GM19397 (cell line): ENCODE data around the gene C19orf81.

Experiments
- ATAC-seq: cut with Tn5 transposase; IDR thresholded peaks from one replicate; pipeline ENCODE4 v1.9.1; 2021; ENCODE audit warnings: mild to moderate bottlenecking, moderate library complexity; ENCODE audit not compliant: unreplicated experiment

Gene C19orf81

DNA sequence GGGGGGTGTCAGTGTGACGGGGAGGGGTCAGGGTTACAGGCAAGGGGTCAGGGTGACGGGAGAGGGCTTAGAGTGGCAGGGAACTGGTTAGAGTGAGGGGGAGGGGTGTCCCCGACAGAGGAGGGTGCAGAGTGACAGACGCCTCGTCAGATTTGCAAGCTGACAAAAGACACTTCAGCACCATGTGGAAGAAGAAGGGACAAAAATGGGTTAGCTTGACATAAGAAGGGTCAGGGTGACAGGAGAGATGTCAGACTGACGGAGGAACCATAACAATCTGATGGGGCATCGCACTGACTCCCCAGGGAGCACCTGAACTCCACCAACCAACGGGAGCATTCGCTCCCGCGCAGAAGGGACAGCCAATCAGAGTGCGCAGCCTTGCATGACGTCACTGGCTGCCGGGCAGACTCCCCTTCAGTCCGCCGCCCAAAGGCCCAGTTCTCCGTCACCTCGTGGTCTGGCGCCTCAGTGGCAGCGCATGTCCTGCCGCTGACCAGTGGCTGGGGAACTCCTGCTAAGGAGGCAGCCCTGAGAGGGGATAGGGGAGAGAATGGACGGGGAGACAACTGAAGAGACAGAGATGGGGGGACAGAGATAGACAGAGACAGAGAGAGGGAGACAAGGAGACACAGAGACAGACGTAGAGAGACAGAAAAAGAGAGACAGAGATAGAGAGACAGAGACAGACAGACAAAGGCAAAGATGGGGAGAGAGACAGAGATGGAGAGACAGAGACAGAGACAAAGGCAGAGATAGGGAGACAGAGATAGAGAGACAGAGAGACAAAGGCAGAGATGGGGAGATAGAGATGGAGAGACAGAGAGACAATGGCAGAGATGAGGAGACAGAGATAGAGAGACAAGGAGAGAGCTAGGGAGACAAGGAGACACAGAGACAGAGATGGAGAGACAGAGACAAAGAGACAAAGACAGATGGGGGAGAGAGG is 30.2 kb downstream of the C19orf81 start:
- ATAC-seq, result peak; percentile 78

DNA sequence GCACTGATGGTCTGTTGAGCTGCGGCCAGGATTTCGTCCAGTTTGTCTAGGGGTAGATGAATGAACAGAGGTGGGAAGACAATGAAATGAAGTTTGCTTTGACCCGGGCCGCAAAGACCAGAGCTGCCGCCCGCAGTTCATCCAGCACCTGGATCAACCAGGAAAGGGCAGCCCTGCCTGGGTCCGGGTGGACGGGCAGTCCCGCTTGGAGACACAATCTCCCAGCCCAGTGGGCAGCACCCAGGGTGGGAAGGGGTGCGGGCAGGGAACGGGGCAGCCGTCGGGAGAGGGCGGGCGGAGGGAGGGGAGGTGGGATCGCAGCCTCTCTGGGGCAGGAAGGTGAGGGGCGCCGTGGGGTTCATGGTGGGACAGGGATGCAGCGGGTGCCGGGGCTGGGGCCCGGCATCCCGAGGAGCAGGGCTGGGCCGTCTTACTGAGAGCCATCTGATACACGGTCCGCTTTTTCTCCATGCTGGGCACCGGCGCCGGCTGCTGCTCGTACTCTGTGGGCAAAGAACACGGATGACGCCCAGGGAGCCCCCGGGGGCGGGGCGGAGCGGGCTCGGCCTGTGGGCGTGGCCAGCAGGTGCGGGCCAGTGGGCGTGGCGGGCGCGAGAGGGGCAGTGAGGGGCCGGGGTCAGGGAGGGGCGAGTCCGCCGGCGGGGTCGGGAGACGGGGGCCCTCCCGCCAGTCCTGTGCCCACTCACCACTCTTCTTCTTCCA is 37.2 kb downstream of the C19orf81 start:
- ATAC-seq, result no peak

DNA sequence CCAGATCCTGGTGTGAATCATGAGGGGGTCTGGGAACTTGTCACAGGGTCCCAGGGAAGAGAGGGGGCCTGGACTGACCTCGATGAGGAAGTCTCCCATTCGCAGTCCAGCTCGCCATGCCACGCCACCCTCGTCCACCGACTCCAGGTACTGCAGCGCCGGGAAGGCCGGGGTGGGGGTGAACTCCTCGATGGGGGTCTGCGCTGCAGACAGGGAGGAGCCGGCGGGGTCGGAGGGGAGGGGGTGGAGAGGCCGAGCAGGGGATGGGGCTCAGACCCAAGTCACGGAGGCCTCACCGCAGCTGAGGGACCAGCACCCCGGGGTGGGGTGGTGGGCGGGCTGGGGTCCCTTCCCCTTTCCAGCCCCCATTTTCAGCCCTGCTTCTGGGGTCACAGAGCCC is 39.5 kb downstream of the C19orf81 start:
- ATAC-seq, result no peak

DNA sequence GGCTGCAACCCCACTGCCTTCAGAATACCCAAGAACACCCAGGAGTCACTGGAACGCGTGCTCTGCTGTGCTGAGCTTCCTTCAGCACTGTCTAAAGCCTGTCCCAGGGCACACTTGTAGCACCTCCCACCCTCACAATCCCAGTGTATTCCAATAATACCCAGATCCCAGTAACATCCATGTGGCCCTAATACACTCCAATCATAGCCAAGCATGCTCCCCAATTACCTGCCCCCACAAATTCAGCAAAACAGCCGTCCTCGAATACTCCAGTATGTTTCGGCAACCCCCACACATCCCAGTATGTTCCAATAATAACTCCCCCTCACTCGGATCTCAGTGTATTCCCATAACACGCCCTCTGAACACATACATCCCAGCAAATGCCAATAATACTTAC is 41.2 kb downstream of the C19orf81 start:
- ATAC-seq, result no peak

DNA sequence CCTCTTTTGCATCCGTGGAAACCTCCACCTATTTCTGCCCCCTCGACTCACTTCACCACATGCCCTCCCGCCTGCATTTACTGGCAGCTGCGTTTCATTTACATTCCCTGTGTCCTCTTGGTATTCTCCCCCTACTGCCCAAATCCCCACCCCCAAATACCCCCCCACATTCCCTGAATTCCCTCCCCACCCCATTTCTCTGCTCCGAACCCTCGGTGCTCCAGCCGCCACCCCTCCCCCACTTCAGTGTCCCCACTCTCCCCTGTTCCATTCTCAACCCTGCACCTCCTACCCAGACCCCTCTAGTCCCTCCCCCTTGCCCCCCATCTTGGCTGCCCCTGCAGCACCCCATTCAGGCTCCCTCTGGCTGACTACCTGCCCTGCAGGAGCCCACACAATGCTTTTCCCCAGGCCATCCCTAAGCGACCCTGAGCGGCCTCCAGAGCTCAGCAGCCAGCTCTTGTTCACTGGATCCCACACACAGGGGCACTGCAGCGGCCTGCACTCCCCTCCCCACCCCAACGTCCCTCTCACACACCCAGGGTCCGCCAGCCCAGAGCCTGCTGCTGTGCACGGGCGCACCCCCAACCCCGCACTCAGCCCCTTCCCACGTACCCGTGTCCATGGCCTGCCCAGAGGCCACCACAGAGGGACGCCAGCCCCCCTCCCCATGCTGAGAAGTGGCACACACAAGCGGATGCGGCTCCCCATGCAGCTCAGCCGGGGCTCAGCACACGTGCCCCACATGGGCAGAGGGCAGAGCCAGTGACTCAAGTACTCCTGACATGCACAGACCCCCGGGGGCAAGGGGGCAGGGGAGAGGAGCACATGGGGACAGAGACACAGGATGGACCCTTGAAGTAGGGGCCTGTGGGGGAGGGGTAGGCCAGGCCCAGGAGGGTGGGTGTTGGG is 44.1 kb downstream of the C19orf81 start:
- no peak for ATAC-seq

DNA sequence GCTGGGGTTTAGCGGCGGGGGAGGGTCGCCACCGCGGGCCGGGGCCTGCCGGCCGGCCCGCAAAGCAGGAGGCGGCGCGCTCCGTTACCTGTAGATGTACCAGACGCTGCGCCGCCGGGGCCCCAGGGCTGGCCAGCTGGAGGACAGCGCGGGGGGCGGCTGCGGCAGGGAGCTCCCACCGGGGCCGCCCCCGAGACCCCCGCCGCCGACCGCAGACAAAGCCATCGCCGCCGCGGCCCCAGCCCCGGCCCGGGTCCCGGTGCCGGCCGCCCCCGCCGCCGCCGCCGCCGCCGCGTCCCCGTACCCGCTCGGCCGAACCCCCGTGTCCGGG is 45.5 kb downstream of the C19orf81 start:
- ATAC-seq, result no peak

DNA sequence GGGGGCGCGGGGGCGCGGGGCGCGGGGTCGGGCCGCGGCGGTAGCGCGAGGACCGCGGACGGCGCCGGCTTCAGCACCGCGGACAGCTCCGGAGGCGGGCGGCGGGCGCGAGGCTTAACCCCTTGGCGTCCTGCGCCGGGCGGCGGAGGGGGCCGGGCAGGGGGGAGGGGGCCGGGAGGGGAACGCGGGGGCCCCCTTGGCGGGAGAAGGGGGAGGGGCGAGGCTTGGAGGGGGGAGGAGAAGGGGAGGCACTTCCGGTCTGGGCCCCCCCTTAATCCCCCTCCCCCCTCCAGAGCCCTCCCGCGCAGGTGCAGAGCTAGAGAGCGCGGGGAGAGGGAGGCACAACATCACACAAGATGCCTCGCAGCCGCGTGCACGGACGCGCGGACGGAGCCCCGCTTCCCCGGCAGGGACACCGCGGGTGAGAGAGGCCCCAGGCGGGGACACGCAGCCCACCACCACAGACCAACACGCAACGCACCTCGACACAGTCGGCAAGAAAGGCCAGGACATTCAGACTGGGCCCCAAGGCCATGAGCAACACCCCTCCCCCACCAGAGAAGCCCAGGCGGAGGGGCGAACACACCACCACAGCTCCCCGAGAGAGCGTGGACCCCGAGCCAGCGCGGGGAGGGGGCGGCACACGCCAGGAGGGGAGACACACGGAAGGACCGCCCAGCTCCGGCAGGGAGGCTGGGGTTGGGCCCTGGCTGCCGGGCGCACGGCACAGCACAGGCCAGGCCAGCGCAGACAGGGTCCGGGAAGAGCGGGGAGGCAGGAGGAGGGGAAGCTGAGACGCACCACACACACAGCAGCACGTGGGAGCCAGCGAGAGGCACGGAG is 46.2 kb downstream of the C19orf81 start:
- ATAC-seq, result no peak

DNA sequence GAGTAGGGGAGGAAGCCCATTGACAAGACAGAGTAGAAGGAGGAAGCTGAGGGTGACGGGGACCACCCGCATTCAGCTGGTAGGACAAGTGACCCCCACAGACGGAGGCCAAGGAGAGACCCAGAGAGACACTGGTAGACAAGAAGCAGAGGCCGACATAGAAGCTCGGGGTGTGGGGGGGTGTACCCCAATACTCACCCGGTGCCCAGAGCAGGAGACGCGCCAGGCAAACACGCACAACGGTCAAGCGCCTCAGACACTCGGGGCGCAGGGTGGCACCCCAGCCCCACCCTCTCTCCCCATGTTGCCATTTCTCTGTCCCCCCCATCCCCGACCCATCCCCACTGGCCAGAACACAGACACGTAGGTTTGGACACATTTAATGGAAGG is 46.8 kb downstream of the C19orf81 start:
- no peak for ATAC-seq

DNA sequence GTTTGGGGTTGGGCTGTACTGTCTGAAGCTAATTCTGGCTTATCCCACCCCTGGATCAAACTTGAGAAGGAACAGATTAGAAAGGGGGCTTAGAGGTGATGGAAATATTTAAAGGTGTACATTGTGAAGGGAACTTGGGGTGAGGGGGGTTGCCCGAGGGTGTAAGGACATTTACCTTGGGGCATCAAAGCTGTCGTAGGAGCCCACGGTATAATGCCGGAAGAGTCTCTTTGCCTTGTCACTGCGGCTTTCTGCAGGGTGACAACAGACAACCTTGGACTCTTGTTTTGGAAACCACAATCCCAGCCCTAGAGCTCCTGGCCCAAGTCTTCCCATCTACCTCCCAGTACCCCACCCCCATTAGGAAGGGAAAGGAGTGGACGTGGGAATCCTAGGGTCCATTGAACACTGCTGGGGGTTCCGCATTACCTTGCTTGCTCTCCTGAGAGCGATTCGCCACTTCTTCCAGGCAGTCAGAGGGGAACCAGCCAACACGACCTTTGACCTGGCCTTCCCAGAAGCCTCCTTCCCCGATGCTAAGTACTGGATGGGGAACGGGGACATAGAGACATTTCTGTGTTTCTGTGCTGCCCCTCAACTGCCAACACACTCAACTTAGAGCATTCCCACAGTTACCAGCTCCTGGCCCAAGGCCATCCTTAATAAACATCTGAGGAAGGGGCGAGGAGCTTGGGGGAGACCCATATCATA is 48.3 kb downstream of the C19orf81 start:
- no peak for ATAC-seq

DNA sequence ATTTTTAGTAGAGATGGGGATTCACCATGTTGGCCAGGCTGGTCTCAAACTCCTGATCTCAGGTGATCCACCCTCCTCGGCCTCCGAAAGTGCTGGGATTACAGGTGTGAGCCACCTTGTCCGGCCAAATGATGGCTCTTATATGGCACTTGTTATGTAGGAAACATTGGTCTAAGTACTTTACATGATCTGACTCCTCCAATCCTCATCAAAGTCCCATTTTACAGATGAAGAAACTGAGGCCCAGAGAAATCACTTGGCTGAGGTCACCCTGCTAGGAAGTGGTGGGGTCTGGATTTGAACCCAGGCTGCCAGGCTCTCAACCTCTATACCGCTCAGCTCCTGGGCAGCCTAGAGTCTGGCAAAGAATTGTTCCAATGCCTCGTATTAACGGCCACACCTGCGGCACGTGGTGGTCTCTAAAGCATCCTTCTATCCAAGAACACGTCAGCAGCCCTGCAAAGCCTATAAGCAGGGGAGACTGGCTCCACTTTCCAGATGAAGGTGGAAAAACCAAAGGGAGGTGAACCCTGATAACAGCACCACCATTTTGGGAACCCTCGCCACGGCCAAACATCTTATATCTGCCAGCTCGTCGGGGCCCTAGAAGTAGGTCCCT is 52.2 kb downstream of the C19orf81 start:
- no peak for ATAC-seq

DNA sequence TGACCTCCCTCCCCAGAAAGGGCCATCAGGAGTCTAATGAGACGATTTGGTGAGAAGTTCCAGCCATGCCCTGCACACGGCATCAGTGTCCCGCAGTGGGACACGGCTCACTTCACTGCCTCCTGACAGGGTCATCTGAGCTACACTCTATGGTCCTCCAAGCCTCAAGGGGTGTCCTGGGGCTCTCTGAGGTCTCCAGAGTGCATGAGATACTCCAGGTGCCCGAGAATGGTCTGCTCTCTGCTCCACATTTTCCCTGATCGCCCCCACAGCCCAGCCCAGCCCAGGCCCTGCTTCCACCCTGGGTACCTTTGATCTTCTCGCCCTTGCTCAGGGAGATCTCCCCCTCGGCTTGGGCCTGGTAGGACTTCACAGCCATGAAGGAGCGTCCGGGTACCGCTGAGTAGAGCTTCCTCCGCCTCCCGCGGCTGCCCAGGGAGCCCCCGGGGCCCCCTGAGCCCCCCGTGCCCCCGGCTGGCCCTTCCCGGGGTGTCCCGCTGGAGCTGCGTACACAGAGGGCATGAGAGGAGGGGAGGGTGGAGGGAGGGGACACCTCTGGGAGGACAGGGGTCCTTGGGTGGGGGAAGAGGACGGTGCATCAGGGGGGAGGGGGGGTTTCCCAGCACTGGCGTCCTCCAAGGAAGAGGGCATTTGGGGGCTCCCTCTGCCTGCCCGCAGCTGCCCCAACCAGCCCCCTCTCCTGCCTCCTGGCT is 53.1 kb downstream of the C19orf81 start:
- ATAC-seq, result no peak

DNA sequence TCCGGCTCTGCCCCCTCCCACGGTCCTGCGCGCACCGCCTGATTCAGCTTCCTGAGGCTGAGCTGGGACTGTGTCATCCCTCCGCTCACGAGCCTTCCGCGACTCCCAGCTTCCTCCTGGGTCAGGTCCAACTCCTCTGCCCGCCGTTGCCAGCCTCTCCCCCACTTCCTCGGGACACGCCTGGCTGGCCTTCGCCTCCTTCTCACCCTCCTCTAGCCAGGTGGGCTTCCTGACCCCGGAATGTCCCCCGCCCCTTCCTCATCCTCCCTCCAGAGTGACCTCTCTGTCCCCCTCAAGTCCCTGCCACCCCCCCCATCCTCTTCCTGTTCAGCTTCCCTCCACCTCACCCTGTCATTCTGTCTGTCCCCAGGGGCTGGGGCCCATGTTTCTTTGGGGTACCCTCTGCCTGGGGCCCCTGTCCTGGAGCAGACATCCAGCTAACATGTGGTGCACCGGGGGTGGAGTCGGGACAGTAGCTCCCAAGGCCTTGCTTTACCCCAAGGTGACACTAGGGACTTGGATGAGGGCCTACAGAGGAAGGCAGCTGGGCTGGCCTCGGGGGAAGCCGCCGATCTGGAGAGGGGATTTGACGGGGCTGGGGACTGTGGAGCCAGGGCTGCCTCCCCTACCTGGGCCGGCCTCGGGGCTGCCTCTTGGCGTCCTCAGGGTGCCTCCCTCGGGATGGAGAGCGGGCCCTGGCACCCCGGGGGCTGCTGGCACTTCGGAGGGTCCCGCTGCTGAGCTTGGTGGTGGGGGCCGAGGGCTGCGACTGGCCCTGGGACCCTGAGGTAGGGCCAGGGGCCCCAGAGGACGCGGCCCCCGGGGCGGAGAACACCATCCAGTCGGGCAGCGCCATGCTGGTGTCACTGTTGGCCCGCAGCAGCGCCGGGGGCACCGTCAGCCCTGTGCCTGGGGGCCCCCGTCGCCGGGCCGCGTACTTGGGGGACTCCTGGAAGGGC is 53.9 kb downstream of the C19orf81 start:
- ATAC-seq, result no peak

DNA sequence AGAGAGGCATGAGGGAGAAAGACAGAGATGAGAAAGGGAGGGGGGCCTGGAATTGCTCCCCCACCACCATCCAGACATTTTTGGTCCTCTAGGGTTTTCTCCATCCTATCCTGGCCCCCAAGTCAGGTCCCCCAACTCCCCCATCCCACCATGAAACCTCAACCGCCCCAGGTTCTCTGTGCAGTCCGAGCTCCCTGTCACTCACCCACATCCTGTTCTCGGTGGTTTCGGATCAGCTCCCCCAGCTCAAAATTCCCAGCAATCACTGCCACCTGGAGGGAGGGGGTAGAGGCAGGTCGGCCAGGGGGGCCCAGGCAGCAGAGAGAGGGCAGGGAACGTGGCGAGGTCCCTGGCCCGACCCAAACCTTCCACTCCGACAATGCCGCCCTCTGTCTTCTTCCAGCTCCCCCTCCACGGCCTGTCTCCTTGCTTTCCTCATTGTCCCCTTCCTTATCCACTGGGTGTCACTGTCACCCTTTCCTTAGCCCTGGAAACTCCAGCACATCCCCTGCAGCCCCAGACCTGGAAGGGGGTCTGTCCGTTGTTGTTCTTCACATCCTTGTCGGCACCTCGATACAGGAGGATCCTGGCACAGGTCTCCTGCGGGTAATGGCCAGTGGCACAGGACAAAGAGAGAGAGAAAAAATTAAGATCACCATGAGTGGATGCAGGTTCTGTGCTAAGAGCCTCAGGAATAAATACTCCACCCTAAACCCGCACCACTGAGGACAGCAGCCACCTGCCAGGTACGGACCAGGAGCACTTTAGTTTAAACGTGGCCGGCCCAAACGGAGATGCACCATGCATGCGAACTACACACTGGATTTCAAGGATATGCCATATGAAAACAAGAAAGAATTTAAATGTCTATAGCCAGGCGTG is 54.9 kb downstream of the C19orf81 start:
- ATAC-seq, result no peak

DNA sequence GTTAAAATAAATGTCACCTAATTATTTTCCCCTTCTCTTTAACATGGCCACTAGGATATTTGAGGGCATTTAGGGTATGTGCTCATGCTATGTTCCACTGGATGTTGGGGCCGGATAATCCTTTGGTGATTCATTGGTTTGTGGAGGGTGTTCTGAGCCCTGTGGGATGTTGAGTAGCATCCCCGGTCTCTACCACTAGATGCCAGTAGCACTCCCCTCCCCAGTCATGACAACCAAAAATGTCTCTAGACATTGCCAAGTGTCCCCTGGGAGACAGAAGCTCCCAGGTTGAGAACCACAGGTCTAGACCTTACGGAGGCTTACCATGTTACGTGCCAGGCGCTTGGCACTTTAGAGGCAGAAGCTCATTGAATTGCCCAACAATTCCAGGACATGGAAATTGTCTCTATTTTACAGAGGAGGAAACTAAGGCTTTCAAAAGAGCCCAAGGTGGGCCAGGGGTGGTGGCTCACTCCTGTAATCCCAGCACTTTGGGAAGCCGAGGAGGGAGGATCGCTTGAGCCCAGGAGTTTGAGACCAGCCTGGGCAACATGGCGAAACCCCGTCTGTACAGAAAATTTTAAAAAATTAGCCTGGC is 56.3 kb downstream of the C19orf81 start:
- no peak for ATAC-seq

DNA sequence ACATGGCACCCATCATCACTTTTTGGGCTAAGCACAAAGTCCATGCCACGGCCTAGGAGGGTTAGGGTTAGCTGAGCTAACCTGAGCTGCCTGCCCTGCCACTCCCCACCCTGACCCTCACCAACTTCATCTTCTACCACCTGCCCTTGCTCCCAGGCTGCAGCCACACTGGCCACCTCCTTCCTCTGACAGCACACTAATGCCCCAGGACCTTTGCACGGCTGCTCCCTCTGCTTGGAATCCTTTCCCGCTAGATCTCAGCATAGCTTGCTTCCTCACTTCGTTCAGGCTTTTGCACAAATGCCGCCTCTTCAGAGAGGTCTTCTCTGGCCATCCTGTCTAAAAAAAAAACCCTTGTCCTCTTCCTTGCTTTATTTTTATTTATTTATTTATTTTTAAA is 57.1 kb downstream of the C19orf81 start:
- ATAC-seq, result no peak

DNA sequence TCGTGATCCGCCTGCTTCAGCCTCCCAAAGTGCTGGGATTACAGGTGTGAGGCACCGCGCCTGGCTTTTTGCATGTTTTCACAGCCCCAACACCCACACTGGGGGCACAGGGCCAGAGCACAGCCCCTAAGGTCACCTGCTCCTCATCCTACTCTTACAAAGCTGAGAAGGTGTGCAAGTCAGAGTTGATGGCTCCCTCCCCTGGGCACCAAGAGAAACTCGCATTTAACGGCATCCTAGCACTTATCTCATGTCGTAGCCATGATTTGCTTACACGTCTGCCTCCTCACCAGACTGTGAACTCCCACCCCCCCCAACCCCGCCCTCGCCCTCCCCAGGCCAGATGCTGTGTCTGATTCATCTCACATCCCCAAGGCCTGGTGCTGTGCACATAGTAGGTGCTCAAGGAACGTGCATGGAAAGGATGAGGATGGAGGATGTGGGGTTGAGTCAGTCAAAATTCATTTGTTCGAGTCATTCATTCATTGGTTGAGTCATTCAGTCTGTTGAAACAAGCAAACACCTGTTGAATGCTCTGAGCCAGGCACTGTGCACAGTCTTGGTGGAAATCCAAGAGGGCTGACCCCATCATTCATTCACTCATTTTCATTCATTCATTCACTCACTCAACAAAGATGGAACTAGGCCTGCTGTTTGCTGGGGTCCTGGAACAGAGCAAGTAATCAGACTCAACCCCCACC is 59.1 kb downstream of the C19orf81 start:
- no peak for ATAC-seq
